GM19240 (cell line): ENCODE data around the gene RNF121.
A peak's percentile ranks its signal among the peaks of the same experiment; 100 is the strongest.

Source experiments
- DNase-seq: peaks from one replicate; pipeline ENCODE4 v3.0.0; 2011; ENCODE audit warnings: low spot score; ENCODE audit not compliant: insufficient read length

Gene RNF121

GRCh38 chr11:71987521-71987920 lies 58.7 kb downstream of the RNF121 start:
- no peak for DNase-seq

- no peak for DNase-seq
Observed at GRCh38 chr11:71988050-71988449, 59.2 kb downstream of the RNF121 start.

DNA sequence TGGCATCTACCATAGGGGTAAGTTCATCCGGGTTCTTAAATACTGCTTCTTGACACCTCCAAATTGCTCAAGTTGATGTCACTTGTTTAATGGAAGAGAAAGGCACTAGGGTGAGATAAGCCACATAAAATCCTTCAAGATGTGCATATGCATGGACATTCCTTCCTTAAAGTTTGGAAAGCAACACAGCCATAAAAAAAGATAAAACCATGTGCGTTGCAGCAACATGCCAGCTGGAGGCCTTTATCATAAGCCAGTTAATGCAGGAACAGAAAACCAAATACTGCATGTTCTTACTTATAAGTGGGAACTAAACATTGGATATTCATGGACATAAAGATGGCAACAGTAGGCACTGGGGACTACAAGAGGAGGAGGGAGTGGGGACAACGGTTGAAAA lies 61.9 kb downstream of the RNF121 start:
- DNase-seq: no peak

GRCh38 chr11:71991494-71991893 lies 62.6 kb downstream of the RNF121 start:
- DNase-seq: peak; percentile 29

GRCh38 chr11:71992136-71992730 lies 63.4 kb downstream of the RNF121 start:
- DNase-seq: no peak

DNA sequence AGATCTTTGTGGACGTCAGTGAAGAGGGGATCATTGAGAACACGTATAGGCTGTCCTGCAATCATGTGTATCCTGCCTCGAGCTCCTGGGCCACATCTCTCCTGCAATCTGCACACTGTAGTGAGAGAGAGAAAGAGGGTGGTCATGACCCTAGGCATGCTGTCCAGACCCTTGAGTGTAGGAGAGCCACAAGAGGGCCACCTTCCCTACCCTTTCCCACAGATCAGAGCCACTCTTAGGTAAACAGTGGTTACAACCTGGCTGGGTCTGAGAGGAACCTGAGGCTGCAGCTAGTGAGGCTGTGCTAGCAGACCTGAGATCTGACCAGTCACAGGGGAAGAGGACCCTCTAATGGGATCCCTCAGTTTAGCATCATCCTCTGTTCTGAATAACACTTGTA lies 65.9 kb downstream of the RNF121 start:
- DNase-seq: no peak

- no peak for DNase-seq
Observed at GRCh38 chr11:71995726-71996291, 67.0 kb downstream of the RNF121 start.

DNA sequence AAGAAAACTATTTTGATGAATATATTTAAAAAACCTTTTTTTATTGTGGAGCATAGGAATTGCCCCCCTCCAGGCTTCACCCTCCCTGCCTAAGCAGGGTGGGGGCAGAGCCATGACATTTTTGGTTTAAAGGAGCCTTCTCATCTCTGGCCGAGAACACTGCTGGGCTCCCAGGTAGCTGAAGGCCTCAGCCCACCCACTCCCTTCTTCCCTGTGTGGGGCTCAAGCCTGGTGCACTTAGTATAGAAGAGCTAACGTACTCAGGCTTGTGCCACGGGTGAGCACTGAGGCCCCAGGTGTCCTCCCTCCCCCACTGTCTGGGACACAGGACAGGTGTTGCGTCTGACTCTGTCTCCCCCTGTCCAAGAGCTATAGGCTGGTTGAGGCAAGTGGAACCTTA lies 67.7 kb downstream of the RNF121 start:
- no peak for DNase-seq

GRCh38 chr11:71996946-71997345 lies 68.1 kb downstream of the RNF121 start:
- DNase-seq: no peak

DNA sequence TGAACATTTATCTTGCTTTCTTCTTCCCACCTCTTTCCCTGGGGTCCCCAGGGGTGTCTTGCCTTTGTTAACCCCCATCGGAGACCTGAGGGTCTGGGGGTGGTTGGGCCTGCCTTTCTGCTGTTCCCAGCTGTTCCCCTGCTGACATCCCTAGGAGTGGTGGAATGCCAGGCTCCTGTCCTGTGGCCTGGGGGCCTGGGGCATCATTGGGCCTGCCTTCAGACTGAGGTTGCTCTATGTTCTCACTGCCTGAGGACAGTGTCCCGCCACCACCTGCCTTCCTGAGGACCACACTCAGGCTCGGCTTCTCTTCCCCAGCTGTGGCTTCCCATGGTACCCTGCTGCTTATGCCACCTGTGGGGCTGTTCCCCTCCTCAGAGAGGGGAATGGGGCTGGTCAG lies 68.7 kb downstream of the RNF121 start:
- DNase-seq: no peak

GRCh38 chr11:71998061-71998460 lies 69.2 kb downstream of the RNF121 start:
- DNase-seq: no peak

DNA sequence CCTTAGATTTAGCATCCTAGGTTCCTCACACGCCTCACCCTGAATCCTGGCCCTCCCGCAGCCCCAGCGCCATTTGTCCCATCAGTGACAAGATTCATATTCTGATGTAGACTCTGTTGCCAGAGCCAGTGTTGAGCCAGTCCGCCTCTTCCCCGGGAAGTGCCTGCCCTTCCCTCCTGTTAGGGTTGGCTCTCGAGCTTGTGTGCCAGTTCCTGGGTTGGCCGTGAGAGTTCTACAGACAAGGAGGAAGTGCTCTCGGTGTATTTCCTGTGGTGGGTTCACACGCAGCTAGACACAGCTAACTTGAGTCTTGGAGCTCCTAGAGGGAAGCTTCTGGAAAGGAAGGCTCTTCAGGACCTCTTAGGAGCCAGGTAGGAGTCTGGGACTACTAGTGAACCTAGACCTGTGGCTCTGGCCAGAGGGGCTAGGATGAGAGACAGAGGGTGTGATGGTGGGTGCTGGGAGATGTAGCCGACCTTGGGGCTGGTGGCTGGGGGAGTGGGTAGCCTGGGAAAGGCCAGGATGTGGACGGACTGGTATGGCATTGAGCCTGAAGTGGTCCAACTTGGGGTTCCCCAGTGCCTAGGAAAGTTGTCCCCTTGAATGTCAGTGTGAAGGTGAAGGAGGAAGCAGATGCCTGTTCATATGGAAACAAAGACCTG lies 69.9 kb downstream of the RNF121 start, which contains the start of gene IL18BP:
Gene IL18BP (plus strand): TSS at position 261 of the 662 bp plus-strand sequence. CDS start 1,076 bp downstream, outside the sequence.
- DNase-seq: peak; percentile 41

DNA sequence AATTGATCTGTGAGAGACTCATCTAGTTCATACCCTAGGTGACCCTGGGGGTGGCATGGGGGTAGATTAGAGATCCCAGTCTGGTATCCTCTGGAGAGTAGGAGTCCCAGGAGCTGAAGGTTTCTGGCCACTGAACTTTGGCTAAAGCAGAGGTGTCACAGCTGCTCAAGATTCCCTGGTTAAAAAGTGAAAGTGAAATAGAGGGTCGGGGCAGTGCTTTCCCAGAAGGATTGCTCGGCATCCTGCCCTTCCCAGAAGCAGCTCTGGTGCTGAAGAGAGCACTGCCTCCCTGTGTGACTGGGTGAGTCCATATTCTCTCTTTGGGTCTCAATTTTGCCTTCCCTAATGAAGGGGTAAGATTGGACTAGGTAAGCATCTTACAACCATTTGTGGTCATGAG lies 70.5 kb downstream of the RNF121 start:
- no peak for DNase-seq

- no peak for DNase-seq
Observed at GRCh38 chr11:71999798-72000197, 71.0 kb downstream of the RNF121 start.

DNA sequence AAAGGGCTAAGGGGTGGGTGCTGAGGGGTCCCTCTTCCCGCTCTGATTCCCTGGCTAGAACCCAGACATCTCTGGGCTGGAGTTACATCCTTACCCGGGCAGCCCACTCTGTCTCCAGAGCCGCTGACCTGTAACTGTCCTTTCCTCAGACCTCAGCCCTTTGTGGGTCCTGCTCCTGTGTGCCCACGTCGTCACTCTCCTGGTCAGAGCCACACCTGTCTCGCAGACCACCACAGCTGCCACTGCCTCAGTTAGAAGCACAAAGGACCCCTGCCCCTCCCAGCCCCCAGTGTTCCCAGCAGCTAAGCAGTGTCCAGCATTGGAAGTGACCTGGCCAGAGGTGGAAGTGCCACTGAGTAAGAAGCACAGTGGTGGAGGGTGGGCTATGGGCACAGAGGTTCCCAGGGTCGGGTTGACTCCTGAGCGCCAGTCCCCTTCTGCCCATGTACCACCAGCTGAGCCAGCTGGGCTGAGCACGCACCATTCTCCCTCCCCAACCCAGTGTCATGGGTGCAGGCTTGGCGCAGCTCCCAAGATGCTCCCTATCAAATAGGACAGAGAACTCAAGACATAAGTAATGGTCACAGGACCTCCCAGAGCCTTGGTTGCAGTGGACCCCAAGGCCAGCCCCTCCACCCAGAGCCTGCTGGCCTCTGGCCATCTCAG lies 71.5 kb downstream of the RNF121 start:
- no peak for DNase-seq

GRCh38 chr11:72001285-72001684 lies 72.4 kb downstream of the RNF121 start:
- no peak for DNase-seq

DNA sequence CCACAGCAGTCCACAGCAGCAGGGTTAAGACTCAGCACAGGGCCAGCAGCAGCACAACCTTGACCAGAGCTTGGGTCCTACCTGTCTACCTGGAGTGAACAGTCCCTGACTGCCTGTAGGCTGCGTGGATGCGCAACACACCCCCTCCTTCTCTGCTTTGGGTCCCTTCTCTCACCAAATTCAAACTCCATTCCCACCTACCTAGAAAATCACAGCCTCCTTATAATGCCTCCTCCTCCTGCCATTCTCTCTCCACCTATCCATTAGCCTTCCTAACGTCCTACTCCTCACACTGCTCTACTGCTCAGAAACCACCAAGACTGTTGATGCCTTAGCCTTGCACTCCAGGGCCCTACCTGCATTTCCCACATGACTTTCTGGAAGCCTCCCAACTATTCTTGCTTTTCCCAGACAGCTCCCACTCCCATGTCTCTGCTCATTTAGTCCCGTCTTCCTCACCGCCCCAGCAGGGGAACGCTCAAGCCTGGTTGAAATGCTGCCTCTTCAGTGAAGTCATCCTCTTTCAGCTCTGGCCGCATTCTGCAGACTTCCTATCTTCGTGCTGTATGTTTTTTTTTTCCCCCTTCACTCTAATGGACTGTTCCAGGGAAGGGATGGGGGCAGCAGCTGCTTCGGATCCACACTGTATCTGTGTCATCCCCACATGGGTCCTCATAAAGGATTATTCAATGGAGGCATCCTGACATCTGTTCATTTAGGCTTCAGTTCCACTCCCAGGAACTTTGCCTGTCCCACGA lies 73.2 kb downstream of the RNF121 start:
- no peak for DNase-seq

DNA sequence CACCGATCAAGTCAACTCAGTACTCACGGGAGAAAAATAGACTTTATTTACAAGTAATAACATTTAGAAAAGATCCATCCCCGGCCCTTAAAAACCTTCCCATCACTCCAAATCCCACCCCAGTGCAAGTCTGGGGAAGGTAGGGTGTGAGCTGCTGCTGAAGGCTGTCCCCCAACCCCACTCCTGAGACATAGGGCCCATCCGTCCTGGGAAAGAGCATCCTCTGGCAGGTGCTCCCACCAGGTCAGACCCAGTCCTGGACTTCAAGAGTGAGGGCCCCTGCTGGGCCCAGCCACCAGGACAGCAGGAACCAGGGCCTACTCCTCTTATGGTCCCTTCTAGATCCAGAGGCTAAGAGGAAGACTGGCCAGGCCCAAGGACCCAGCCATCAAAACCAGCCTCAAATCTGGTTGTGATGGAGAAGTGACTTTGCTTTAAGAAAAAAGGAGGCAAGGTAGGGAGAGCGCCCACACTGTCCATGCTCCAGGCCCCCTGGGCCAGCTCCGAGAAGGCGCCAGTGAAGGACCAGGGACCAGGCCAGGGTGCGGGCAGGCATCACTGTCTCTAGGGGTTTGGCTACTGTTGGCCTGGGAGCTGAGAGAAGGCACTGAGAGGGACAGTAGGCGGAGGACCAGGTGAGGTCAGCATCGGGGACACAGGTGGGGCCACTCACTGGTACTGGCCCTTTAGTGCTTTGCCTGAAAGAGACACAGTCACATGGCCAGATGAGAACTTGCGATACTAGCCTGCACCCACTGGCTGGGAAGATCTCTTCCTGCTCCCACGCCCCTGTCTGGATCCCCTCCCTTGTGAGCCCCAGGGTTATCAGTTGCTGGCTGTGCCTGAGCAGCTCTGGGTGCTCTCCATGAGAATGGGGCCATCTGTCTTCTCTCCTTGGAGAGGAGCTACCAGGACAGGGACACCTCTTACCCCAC lies 74.3 kb downstream of the RNF121 start:
- DNase-seq: no peak

- DNase-seq: no peak
Observed at GRCh38 chr11:72003776-72004171, 74.9 kb downstream of the RNF121 start.

- no peak for DNase-seq
Observed at GRCh38 chr11:72004515-72005346, 75.9 kb downstream of the RNF121 start.
